ENCODE results near the gene ELL3.
"Not testable (repeated sequence)": the region's sequence is repeated elsewhere in the genome, so short reads cannot be mapped to it uniquely, and the experiment has no call there.

ELL3 gene

GRCh38 chr15:43749690-43750345 is 26.9 kb downstream of the ELL3 start:
- peak in 2 of 42 donors; percentile 12 to 40 for DNase-seq
- intact Hi-C loops (cut with DNase I): loop anchor here (5.0 to 10.0 kb wide), 2 partner anchors 45 to 233 kb away; partner anchors contain the start of genes MAP1A and SERF2

- DNase-seq: no peak
- intact Hi-C loops (cut with DNase I): loop anchor here (5.0 to 10.0 kb wide), 2 partner anchors 46 to 231 kb away; partner anchors contain the start of genes MAP1A and SERF2
Measured at GRCh38 chr15:43748376-43748775, 28.4 kb downstream of the ELL3 start.

DNA sequence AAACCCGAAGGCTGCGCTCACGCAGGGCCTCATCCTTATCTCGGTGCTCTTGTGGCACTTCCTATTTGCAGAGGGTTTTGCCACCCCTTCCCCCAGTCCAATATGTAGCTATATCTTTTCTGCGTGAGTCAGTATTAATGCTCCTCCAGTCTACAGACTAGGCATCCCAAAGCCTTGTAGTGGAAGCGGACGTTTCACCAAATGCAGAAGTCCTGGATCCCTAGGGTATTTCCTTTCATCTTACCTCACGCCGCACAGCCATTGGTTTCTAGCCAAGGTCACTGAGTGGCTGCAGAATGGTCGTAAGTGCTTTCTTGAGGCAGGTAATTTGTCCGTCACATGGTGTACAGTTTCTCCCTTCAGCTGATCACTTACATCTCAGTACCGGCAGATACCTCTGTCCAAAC is 29.9 kb downstream of the ELL3 start:
- not testable (repeated sequence) for DNase-seq
- intact Hi-C loops (cut with DNase I): loop anchor here (5.0 to 10.0 kb wide), 2 partner anchors 48 to 230 kb away; partner anchors contain the start of genes MAP1A and SERF2

DNA sequence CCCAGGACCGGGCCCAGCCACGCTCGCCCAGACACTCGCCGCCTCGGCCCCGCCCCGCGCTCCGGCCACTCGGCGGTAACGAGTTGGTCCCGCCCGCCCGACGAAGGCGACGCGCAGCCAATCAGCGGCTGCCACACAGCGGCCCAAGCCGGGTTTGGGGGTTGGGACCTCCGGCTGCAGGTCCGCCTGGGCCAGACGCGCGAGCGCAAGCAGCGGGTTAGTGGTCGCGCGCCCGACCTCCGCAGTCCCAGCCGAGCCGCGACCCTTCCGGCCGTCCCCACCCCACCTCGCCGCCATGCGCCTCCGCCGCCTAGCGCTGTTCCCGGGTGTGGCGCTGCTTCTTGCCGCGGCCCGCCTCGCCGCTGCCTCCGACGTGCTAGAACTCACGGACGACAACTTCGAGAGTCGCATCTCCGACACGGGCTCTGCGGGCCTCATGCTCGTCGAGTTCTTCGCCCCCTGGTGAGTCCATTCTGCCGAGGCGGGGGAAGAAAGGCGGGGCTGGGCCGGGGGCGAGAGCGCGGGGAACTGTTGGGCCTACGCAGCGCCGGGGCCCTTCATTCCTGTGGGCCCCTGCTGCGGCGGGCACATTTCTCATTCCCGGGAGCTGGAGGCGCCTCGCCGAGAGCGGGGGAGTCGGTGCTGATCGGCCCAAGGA is 30.4 kb downstream of the ELL3 start, which contains the start of gene PDIA3:
PDIA3 (plus strand) TSS at position 194 of the 658 bp plus-strand sequence; CDS start at position 296, 102 bp downstream.
- intact Hi-C loops (cut with DNase I): loop anchor here (5.0 to 10.0 kb wide), 2 partner anchors 48 to 229 kb away; partner anchors contain the start of genes MAP1A and SERF2
- DNase-seq: peak; percentile 84 to 98 (median 96)

- intact Hi-C loops (cut with DNase I): no loop called here
- DNase-seq: no peak
Measured at GRCh38 chr15:43735416-43735815, 41.4 kb downstream of the ELL3 start.

GRCh38 chr15:43728053-43728725 is 48.6 kb downstream of the ELL3 start:
- intact Hi-C loops (cut with DNase I): loop anchor here (10.0 kb wide), 1 partner anchor 423 kb away; the partner anchor contains the start of gene TGM7
- not testable (repeated sequence) for DNase-seq

DNA sequence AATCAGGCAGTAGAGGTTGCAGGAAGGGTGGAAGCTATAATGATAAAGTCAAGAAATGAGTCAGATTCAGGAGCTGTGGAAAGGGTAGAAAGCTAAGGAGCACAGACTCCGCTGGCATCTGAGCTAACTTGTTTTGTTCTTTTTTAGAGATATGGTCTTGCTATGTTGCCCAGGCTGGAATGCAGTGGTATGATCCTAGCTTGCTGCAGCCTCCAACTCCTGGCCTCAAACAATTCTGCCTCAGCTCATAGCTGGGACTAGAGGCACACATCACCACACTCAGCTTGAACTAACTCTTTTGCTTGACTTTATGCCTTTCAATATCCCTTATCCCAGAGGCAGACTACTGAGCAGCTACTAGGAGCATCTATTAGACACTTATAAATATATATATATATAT is 50.5 kb downstream of the ELL3 start:
- intact Hi-C loops (cut with DNase I): loop anchor here (10.0 kb wide), 1 partner anchor 422 kb away; the partner anchor contains the start of gene TGM7
- DNase-seq: not testable (repeated sequence)

- DNase-seq: no peak
- intact Hi-C loops (cut with DNase I): loop anchor here (10.0 kb wide), 1 partner anchor 418 kb away; the partner anchor contains the start of gene TGM7
Measured at GRCh38 chr15:43723151-43723550, 53.6 kb downstream of the ELL3 start.
